Upper lobe of left lung (tissue), 6 donors: ENCODE results near the gene GPR18. TPM values are rescaled to one million over a fixed set of nuclear protein-coding genes. Genes with fewer than 3 reads are reported as not detected.

ENCODE experiments used
- ATAC-seq, 2 donors: fragments of 200-7000 bp; cut with Tn5 transposase; one replicate each; pipeline ENCODE4 v1.9.1; 2022; ENCODE audit warnings: mild to moderate bottlenecking in 2 of 2, moderate library complexity in 2 of 2; ENCODE audit not compliant: low FRiP score in 2 of 2
- DNase-seq, 2 donors: peaks; one replicate each; pipeline ENCODE4 v3.0.0-alpha.2; 2019 to 2020
- H3K27ac ChIP-seq, 4 donors: fragments of 200-600 bp; sonication (generic); one replicate each; pipeline ENCODE4 v1.5.1; 2016 to 2019
- H3K27me3 ChIP-seq, 4 donors: fragments of 200-600 bp; sonication (generic); one replicate each; pipeline ENCODE4 v1.5.1; 2017 to 2019
- H3K36me3 ChIP-seq, 4 donors: fragments of 200-600 bp; sonication (generic); one replicate each; pipeline ENCODE4 v1.5.1; 2016 to 2019
- H3K4me1 ChIP-seq, 4 donors: fragments of 200-600 bp; sonication (generic); one replicate each; pipeline ENCODE4 v1.5.1; 2018 to 2019
- H3K4me3 ChIP-seq, 4 donors: fragments of 200-600 bp; sonication (generic); one replicate each; pipeline ENCODE4 v1.5.1; 2017 to 2019; ENCODE audit warnings: mild to moderate bottlenecking in 2 of 4, moderate library complexity in 1 of 4
- H3K9me3 ChIP-seq, 4 donors: fragments of 200-600 bp; sonication (generic); one replicate each; pipeline ENCODE4 v1.5.1; 2018 to 2019
- EP300 ChIP-seq, 4 donors: sonication (generic); formaldehyde crosslinking; IDR thresholded peaks; one replicate each; pipeline ENCODE4 v1.5.1; 2017; ENCODE audit warnings: antibody characterized with exemption in 4 of 4, control low read depth in 2 of 4
- POLR2A ChIP-seq, 4 donors: fragments of 450-650 bp; IDR thresholded peaks; one replicate each; pipeline ENCODE4 v1.5.1; 2016 to 2017; ENCODE audit warnings: antibody characterized with exemption in 4 of 4, mild to moderate bottlenecking in 2 of 4
- POLR2AphosphoS5 ChIP-seq, 2 donors: sonication (generic); formaldehyde crosslinking; IDR thresholded peaks; one replicate each; pipeline ENCODE4 v1.5.1; 2017; ENCODE audit warnings: antibody characterized with exemption in 2 of 2
- WGBS, 2 donors: methylation state at CpG; one replicate each; pipeline ENCODE4 v1.1.5; 2017 to 2018; 5-methylcytosine and 5-hydroxymethylcytosine counted together
- total RNA-seq, 6 donors: library from RNA; depleted of rRNA in 4 of 6; stranded (reverse); fragments of >200 nt in 4 of 6; gene quantifications; one replicate each; pipeline versions ENCODE4 v1.1.0 to v1.2.1, GENCODE V29; 2016 to 2021
- TF ChIP-seq, protein P1 (sequence below), 6 experiments: fragments of 450-650 bp in 4 of 6; fragments of 200-600 bp in 2 of 6; sonication (generic) in 2 of 6; IDR thresholded peaks; one replicate each; pipeline ENCODE4 v1.5.1; 2016 to 2019; ENCODE audit warnings: antibody characterized with exemption in 6 of 6
- donor health status: DM: no; HTN: no; CAD: no; lungs with moderate emphysema.
- donor health status: DM: no; HTN: yes; CAD: no; lungs with severe emphysema.

GPR18 gene
- total RNA-seq, 6 donors from 2014 or later, result 0.52 to 0.94 TPM; not detected in 4

- DNase-seq (no peak), ATAC-seq (no peak)
- no peaks in the 10 kb centered on the region for H3K9me3 ChIP-seq
- TF ChIP-seq EP300 (IDR thresholded peaks at IDR 0.05) (no peak), POLR2AphosphoS5 (IDR thresholded peaks at IDR 0.05) (no peak), POLR2A (IDR thresholded peaks at IDR 0.05) (no peak)
- TF ChIP-seq, protein P1, sequence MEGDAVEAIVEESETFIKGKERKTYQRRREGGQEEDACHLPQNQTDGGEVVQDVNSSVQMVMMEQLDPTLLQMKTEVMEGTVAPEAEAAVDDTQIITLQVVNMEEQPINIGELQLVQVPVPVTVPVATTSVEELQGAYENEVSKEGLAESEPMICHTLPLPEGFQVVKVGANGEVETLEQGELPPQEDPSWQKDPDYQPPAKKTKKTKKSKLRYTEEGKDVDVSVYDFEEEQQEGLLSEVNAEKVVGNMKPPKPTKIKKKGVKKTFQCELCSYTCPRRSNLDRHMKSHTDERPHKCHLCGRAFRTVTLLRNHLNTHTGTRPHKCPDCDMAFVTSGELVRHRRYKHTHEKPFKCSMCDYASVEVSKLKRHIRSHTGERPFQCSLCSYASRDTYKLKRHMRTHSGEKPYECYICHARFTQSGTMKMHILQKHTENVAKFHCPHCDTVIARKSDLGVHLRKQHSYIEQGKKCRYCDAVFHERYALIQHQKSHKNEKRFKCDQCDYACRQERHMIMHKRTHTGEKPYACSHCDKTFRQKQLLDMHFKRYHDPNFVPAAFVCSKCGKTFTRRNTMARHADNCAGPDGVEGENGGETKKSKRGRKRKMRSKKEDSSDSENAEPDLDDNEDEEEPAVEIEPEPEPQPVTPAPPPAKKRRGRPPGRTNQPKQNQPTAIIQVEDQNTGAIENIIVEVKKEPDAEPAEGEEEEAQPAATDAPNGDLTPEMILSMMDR (IDR thresholded peaks at IDR 0.05), result no peak
- no peak overlapping the region for H3K27ac ChIP-seq
- H3K4me1 ChIP-seq, result peaks cover 21 to 41% (median 31%) of the 10 kb centered on the region in 4 donors
- H3K36me3 ChIP-seq, result no peaks in the 10 kb centered on the region
- no peaks in the 10 kb centered on the region for H3K27me3 ChIP-seq
- no peak overlapping the region for H3K4me3 ChIP-seq
Measured at GRCh38 chr13:99218126-99218525, 40.1 kb downstream of the GPR18 start.

- no peaks in the 10 kb centered on the region for H3K9me3 ChIP-seq
- DNase-seq, result peak in 1 of 2 donors; percentile 76
- no peaks in the 10 kb centered on the region for H3K27me3 ChIP-seq
- TF ChIP-seq POLR2AphosphoS5 (IDR thresholded peaks at IDR 0.05), result no peak
- TF ChIP-seq, protein P1 (IDR thresholded peaks at IDR 0.05), result no peak
- TF ChIP-seq POLR2A (IDR thresholded peaks at IDR 0.05), result no peak
- no peak for TF ChIP-seq EP300 (IDR thresholded peaks at IDR 0.05)
- H3K4me3 ChIP-seq, result no peak overlapping the region
- H3K36me3 ChIP-seq, result no peaks in the 10 kb centered on the region
- peak overlapping the region in 1 of 4 donors; percentile 6 for H3K27ac ChIP-seq
- 58 to 77% methylated on average over 9 to 20 of the region's 20 CpGs for WGBS, 2 donors
- ATAC-seq, result no peak
- peaks cover 21 to 41% (median 31%) of the 10 kb centered on the region in 4 donors for H3K4me1 ChIP-seq
Measured at GRCh38 chr13:99217461-99218110, 40.6 kb downstream of the GPR18 start.

DNA sequence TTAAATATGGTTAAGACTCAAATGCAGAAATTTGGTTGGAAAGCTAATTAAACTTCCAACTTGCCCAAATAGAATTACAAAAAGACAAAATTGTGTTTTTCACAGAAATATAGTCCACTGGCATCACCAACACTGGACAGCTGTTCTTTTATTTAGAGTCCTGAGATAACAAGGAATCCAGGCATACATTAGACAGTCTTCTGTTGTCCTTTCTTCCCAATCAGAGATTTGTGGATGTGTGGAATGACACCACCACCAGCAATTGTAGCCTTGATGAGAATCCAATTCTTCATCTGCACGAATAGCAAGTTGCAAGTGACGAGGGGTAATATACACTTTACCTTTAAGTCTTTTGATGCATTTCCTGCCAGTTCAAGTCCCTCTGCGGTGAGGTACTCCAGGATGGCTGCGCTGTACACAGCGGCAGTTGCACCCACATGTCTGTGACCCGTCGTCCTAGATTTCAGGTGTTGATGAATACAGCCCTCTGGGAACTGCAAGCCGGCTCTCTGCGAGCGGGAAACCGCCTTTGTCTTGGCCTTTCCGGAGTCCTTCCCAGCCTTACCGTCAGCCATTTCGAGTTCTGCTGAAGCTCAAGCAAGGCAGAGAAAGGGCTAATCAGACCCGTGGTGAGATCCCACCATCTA is 42.9 kb downstream of the GPR18 start:
- ATAC-seq (no peak), DNase-seq (peak in 1 of 2 donors; percentile 37)
- Histone ChIP-seq H3K36me3 (no peaks in the 10 kb centered on the region), H3K27ac (peak overlapping the region in 3 of 4 donors; percentile 7 to 46 (median 33)), H3K4me3 (peak overlapping the region in 2 of 4 donors; percentile 3 to 20), H3K4me1 (peaks cover 19 to 37% (median 26%) of the 10 kb centered on the region in 4 donors), H3K27me3 (no peaks in the 10 kb centered on the region), H3K9me3 (no peaks in the 10 kb centered on the region)
- TF ChIP-seq POLR2AphosphoS5 (IDR thresholded peaks at IDR 0.05) (peak; percentile 30 to 31), EP300 (IDR thresholded peaks at IDR 0.05) (no peak)
- WGBS, 2 donors, result 74 to 78% methylated on average over 15 of the region's 15 CpGs

GRCh38 chr13:99214731-99215130 is 43.4 kb downstream of the GPR18 start:
- Histone ChIP-seq H3K9me3 (no peaks in the 10 kb centered on the region), H3K27ac (peak overlapping the region in 1 of 4 donors; percentile 7), H3K27me3 (no peaks in the 10 kb centered on the region), H3K4me3 (no peak overlapping the region), H3K36me3 (no peaks in the 10 kb centered on the region), H3K4me1 (peaks cover 16 to 37% (median 26%) of the 10 kb centered on the region in 4 donors)
- 64 to 71% methylated on average over 1 of the region's 1 CpG for WGBS, 2 donors
- no peak for TF ChIP-seq POLR2AphosphoS5 (IDR thresholded peaks at IDR 0.05)
- TF ChIP-seq POLR2A (IDR thresholded peaks at IDR 0.05), result no peak
- TF ChIP-seq, protein P1 (IDR thresholded peaks at IDR 0.05), result no peak
- no peak for TF ChIP-seq EP300 (IDR thresholded peaks at IDR 0.05)
- ATAC-seq (no peak), DNase-seq (no peak)

- no peaks in the 10 kb centered on the region for H3K27me3 ChIP-seq
- ATAC-seq (no peak), DNase-seq (no peak)
- H3K27ac ChIP-seq, result no peak overlapping the region
- no peaks in the 10 kb centered on the region for H3K36me3 ChIP-seq
- TF ChIP-seq POLR2AphosphoS5 (IDR thresholded peaks at IDR 0.05), result no peak
- TF ChIP-seq, protein P1 (IDR thresholded peaks at IDR 0.05), result no peak
- TF ChIP-seq EP300 (IDR thresholded peaks at IDR 0.05), result no peak
- TF ChIP-seq POLR2A (IDR thresholded peaks at IDR 0.05), result no peak
- 54 to 71% methylated on average over 7 of the region's 7 CpGs for WGBS, 2 donors
- H3K4me1 ChIP-seq, result peaks cover 16 to 33% (median 23%) of the 10 kb centered on the region in 4 donors
- H3K9me3 ChIP-seq, result no peaks in the 10 kb centered on the region
- no peak overlapping the region for H3K4me3 ChIP-seq
Measured at GRCh38 chr13:99214232-99214631, 43.9 kb downstream of the GPR18 start.
